Measurements from ENCODE around the gene NRAP.

Gene NRAP

DNA sequence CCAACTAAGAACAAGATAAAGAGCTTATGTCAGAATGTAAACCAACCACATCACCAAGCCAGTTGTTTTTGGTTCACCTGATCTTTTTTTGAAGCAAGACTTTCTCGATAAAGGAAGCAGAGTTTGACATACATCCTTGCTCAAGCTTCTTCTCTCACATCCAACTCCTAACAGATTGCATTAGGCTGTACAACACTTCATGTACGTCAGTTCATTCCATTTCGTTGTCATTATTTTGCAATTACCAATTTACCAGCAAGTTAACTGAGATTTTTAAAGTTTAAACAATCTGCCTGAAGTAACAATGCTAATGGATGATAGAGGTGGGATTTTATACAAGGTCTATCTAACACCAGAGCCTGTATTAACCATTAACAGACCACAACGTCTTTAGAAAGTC lies 41.0 kb downstream of the NRAP start:
- no peak for DNase-seq (ENCODE audit: low read depth, low spot score)
- Histone ChIP-seq H3K9ac (ENCODE audit: insufficient read length, low read depth) (no peak overlapping the region), H3K9me3 (ENCODE audit: insufficient read depth, low read length) (no peaks in the 10 kb centered on the region)

DNA sequence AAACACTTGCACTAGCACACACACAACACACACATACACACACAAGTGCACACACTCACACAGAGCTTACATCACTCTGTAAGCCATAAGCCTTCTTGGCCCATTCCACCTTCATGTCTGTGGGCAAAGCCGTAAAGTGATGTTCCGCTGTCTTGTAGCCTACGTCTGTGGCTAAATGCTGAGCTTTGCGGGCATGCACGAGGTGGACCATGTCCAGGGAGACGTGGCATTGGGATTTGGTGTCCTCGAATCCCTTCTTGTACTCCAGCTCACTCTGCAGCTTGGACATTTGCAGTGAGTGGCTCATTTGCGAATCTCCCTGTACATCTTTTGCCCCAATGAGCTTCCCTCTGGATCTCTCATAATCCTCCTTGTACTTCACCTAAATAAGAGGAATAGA lies 42.0 kb downstream of the NRAP start:
- no peaks in the 10 kb centered on the region for H3K36me3 ChIP-seq (ENCODE audit: insufficient read depth, insufficient read length, low read length)
- H3K4me3 ChIP-seq (ENCODE audit: insufficient read length, low read depth): no peak overlapping the region
- no peak for DNase-seq (ENCODE audit: low read depth, low spot score)
- no peaks in the 10 kb centered on the region for H3K9me3 ChIP-seq (ENCODE audit: insufficient read depth, low read length)
- H3K9ac ChIP-seq (ENCODE audit: insufficient read length, low read depth): no peak overlapping the region
- TF ChIP-seq YY1 (IDR thresholded peaks at IDR 0.05; ENCODE audit: insufficient read depth, insufficient read length): no peak
- TF ChIP-seq SUZ12 (IDR thresholded peaks at IDR 0.05; ENCODE audit: extremely low read depth, insufficient read depth, insufficient read length): no peak
- no peak for TF ChIP-seq ZNF274 (IDR thresholded peaks at IDR 0.05; ENCODE audit: low read depth, low read length)
- peaks cover 4% of the 10 kb centered on the region for H3K4me1 ChIP-seq (ENCODE audit: insufficient read depth, insufficient read length)
- peaks cover 2% of the 10 kb centered on the region for H3K27me3 ChIP-seq (ENCODE audit: insufficient read depth, insufficient read length)

More for the DNA sequence above, 41.0 kb downstream of the NRAP start:
- Histone ChIP-seq H3K27me3 (ENCODE audit: insufficient read depth, insufficient read length) (peaks cover 2% of the 10 kb centered on the region), H3K4me3 (ENCODE audit: insufficient read length, low read depth) (no peak overlapping the region), H3K4me1 (ENCODE audit: insufficient read depth, insufficient read length) (peaks cover 4% of the 10 kb centered on the region), H3K36me3 (ENCODE audit: insufficient read depth, insufficient read length, low read length) (no peaks in the 10 kb centered on the region)
- TF ChIP-seq YY1 (IDR thresholded peaks at IDR 0.05; ENCODE audit: insufficient read depth, insufficient read length) (no peak), SUZ12 (IDR thresholded peaks at IDR 0.05; ENCODE audit: extremely low read depth, insufficient read depth, insufficient read length) (no peak), ZNF274 (IDR thresholded peaks at IDR 0.05; ENCODE audit: low read depth, low read length) (no peak)

DNA sequence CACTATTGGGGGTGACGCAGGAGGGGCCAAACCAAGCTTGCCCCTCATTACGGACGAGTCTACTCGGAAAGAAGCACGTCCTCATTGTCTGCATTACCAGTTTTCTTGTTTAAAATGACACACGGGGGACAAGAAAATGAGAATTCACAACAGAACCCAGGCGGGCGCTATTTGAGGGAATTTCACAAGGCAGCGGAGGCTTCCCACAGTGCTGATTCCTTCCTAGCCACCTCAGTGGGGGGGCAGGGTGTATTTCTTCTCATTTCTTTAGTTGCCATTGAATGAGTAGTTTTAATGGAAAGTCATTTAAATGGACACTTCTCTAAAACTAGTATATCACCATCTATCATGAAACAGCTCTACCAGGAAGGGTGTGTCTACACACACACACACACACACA lies 42.9 kb downstream of the NRAP start:
- Histone ChIP-seq H3K9me3 (ENCODE audit: insufficient read depth, low read length) (no peaks in the 10 kb centered on the region), H3K4me3 (ENCODE audit: insufficient read length, low read depth) (no peak overlapping the region), H3K27me3 (ENCODE audit: insufficient read depth, insufficient read length) (peaks cover 2% of the 10 kb centered on the region), H3K9ac (ENCODE audit: insufficient read length, low read depth) (no peak overlapping the region), H3K36me3 (ENCODE audit: insufficient read depth, insufficient read length, low read length) (no peaks in the 10 kb centered on the region), H3K4me1 (ENCODE audit: insufficient read depth, insufficient read length) (peaks cover 4% of the 10 kb centered on the region)
- no peak for TF ChIP-seq ZNF274 (IDR thresholded peaks at IDR 0.05; ENCODE audit: low read depth, low read length)
- TF ChIP-seq SUZ12 (IDR thresholded peaks at IDR 0.05; ENCODE audit: extremely low read depth, insufficient read depth, insufficient read length): no peak
- no peak for TF ChIP-seq YY1 (IDR thresholded peaks at IDR 0.05; ENCODE audit: insufficient read depth, insufficient read length)
- no peak for DNase-seq (ENCODE audit: low read depth, low spot score)

DNA sequence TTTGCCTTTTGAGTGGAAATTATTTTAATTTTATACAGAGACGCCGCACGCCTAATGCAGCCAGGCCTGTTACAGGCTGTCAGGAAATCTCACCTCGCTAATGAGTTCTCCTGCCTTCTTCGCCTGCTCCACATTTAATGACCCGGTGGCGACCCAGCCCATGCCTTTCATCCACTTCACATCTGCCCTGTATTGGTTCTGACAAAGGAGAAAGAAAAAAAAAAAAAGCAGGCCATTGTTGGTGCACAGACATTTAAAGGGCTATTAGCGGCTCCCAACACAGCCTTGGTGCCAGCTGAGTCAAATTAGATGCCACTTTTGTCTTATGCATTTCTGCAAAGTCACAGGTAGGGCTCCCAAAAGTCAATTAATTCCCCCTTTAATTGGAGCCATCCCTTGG lies 43.3 kb downstream of the NRAP start:
- H3K4me3 ChIP-seq (ENCODE audit: insufficient read length, low read depth): no peak overlapping the region
- H3K27me3 ChIP-seq (ENCODE audit: insufficient read depth, insufficient read length): peaks cover 2% of the 10 kb centered on the region
- TF ChIP-seq SUZ12 (IDR thresholded peaks at IDR 0.05; ENCODE audit: extremely low read depth, insufficient read depth, insufficient read length) (no peak), ZNF274 (IDR thresholded peaks at IDR 0.05; ENCODE audit: low read depth, low read length) (no peak), YY1 (IDR thresholded peaks at IDR 0.05; ENCODE audit: insufficient read depth, insufficient read length) (no peak)
- no peaks in the 10 kb centered on the region for H3K36me3 ChIP-seq (ENCODE audit: insufficient read depth, insufficient read length, low read length)
- no peaks in the 10 kb centered on the region for H3K9me3 ChIP-seq (ENCODE audit: insufficient read depth, low read length)
- H3K4me1 ChIP-seq (ENCODE audit: insufficient read depth, insufficient read length): peaks cover 6% of the 10 kb centered on the region
- H3K9ac ChIP-seq (ENCODE audit: insufficient read length, low read depth): no peak overlapping the region
- DNase-seq (ENCODE audit: low read depth, low spot score): no peak

DNA sequence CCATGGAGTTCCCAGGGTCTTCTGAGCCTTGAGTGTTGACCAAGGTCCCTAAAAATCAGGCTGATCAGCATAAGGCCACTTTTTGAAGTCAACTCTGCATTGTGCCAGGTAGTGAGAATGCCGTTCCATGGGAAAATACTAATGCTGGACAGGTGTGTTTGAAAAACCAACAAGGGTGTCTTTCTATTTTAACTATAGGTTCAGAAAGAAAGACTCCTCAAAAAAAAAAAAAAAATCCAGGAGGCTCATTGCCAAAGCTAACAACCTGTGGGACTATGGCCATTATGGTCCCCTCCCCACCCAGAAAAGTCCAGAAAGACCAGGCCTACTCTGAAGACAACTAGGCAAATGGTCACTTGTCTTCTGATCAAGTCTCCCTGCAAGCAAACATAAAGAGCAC lies 44.4 kb downstream of the NRAP start:
- H3K9ac ChIP-seq (ENCODE audit: insufficient read length, low read depth): no peak overlapping the region
- H3K4me3 ChIP-seq (ENCODE audit: insufficient read length, low read depth): no peak overlapping the region
- peaks cover 5% of the 10 kb centered on the region for H3K27me3 ChIP-seq (ENCODE audit: insufficient read depth, insufficient read length)
- DNase-seq (ENCODE audit: low read depth, low spot score): no peak
- no peaks in the 10 kb centered on the region for H3K36me3 ChIP-seq (ENCODE audit: insufficient read depth, insufficient read length, low read length)
- no peaks in the 10 kb centered on the region for H3K9me3 ChIP-seq (ENCODE audit: insufficient read depth, low read length)
- H3K4me1 ChIP-seq (ENCODE audit: insufficient read depth, insufficient read length): peaks cover 6% of the 10 kb centered on the region
- TF ChIP-seq YY1 (IDR thresholded peaks at IDR 0.05; ENCODE audit: insufficient read depth, insufficient read length): no peak

DNA sequence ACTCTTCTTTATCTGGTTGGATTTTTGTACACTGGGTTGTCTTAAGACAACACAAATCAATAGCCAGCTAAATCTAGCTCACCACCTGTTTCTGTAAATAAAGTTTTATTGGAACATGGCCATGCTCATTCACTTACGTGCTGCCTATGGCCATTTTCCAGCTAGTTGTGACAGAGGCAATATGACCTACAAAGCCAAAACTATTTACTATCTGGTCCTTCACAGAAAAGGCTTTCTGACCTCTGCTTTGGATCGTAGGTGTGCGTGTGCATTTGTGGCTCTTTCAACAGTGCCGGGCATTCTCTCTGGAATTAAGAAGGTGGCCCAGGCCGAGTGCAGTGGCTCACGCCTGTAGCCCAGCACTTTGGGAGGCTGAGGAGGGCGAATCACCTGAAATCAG lies 45.5 kb downstream of the NRAP start:
- Histone ChIP-seq H3K4me3 (ENCODE audit: insufficient read length, low read depth) (no peak overlapping the region), H3K36me3 (ENCODE audit: insufficient read depth, insufficient read length, low read length) (no peaks in the 10 kb centered on the region), H3K9me3 (ENCODE audit: insufficient read depth, low read length) (no peaks in the 10 kb centered on the region), H3K4me1 (ENCODE audit: insufficient read depth, insufficient read length) (peaks cover 8% of the 10 kb centered on the region), H3K9ac (ENCODE audit: insufficient read length, low read depth) (no peak overlapping the region), H3K27me3 (ENCODE audit: insufficient read depth, insufficient read length) (peaks cover 4% of the 10 kb centered on the region)
- TF ChIP-seq SUZ12 (IDR thresholded peaks at IDR 0.05; ENCODE audit: extremely low read depth, insufficient read depth, insufficient read length): no peak
- TF ChIP-seq ZNF274 (IDR thresholded peaks at IDR 0.05; ENCODE audit: low read depth, low read length): no peak
- TF ChIP-seq YY1 (IDR thresholded peaks at IDR 0.05; ENCODE audit: insufficient read depth, insufficient read length): no peak
- no peak for DNase-seq (ENCODE audit: low read depth, low spot score)

DNA sequence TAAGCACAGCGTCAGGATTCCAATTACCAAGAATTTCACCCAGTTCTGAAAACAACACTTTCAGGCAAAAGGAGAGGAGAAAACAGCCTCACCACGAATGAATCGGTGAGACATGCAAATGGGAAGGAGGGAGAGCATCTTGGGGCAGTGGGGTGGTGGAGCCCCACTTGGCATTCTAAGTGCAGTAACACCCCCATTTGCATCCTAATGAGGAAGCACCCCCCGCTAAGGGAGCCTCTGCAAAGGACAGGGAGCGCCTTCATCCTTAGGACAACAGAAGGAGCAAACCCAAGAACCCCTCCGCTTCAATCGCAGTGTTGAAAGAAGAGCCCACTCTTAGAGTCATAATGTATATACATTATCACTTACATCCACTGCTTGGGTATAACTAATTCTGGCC lies 46.8 kb downstream of the NRAP start:
- Histone ChIP-seq H3K4me1 (ENCODE audit: insufficient read depth, insufficient read length) (peaks cover 8% of the 10 kb centered on the region), H3K4me3 (ENCODE audit: insufficient read length, low read depth) (no peak overlapping the region), H3K9me3 (ENCODE audit: insufficient read depth, low read length) (no peaks in the 10 kb centered on the region), H3K36me3 (ENCODE audit: insufficient read depth, insufficient read length, low read length) (no peaks in the 10 kb centered on the region), H3K27me3 (ENCODE audit: insufficient read depth, insufficient read length) (peaks cover 3% of the 10 kb centered on the region), H3K9ac (ENCODE audit: insufficient read length, low read depth) (no peak overlapping the region)
- TF ChIP-seq YY1 (IDR thresholded peaks at IDR 0.05; ENCODE audit: insufficient read depth, insufficient read length): no peak
- TF ChIP-seq ZNF274 (IDR thresholded peaks at IDR 0.05; ENCODE audit: low read depth, low read length): no peak
- no peak for TF ChIP-seq SUZ12 (IDR thresholded peaks at IDR 0.05; ENCODE audit: extremely low read depth, insufficient read depth, insufficient read length)
- peak; percentile 55 for DNase-seq (ENCODE audit: low read depth, low spot score)
